Stomach smooth muscle (tissue), 2 donors: ENCODE results near the gene COL9A1.

ENCODE experiments used
- H3K27ac ChIP-seq: one replicate; pipeline ENCODE4 v1.7.0; 2013; ENCODE audit warnings: mild to moderate bottlenecking, low read length, inconsistent platforms
- H3K27me3 ChIP-seq, 2 donors: one replicate each; pipeline ENCODE4 v1.7.0; 2013; ENCODE audit warnings: low read length in 2 of 2; ENCODE audit not compliant: insufficient read depth in 2 of 2, control insufficient read depth in 1 of 2
- H3K36me3 ChIP-seq, 2 donors: one replicate each; pipeline ENCODE4 v1.7.0; 2013; ENCODE audit warnings: low read length in 2 of 2; ENCODE audit not compliant: control insufficient read depth in 2 of 2, insufficient read depth in 2 of 2
- H3K4me1 ChIP-seq: one replicate; pipeline ENCODE4 v1.7.0; 2013; ENCODE audit warnings: low read length; ENCODE audit not compliant: control insufficient read depth, insufficient read depth
- H3K4me3 ChIP-seq, 2 donors: one replicate each; pipeline ENCODE4 v1.7.0; 2013; ENCODE audit warnings: low read length in 2 of 2
- H3K9ac ChIP-seq, 2 donors: one replicate each; pipeline ENCODE4 v1.7.0; 2013; ENCODE audit warnings: low read length in 2 of 2, mild to moderate bottlenecking in 1 of 2
- H3K9me3 ChIP-seq, 2 donors: one replicate each; pipeline ENCODE4 v1.7.0; 2013; ENCODE audit warnings: low read length in 2 of 2; ENCODE audit not compliant: control insufficient read depth in 2 of 2
- donor health status: healthy.
- donor health status: Pancreatic carcinoma.

Gene COL9A1

GRCh38 chr6:70289299-70289698 is 13.6 kb downstream of the COL9A1 start:
- Histone ChIP-seq H3K36me3 (no peaks in the 10 kb centered on the region), H3K4me1 (no peaks in the 10 kb centered on the region), H3K4me3 (no peak overlapping the region), H3K27me3 (no peaks in the 10 kb centered on the region), H3K27ac (no peak overlapping the region), H3K9ac (no peak overlapping the region), H3K9me3 (no peaks in the 10 kb centered on the region)

DNA sequence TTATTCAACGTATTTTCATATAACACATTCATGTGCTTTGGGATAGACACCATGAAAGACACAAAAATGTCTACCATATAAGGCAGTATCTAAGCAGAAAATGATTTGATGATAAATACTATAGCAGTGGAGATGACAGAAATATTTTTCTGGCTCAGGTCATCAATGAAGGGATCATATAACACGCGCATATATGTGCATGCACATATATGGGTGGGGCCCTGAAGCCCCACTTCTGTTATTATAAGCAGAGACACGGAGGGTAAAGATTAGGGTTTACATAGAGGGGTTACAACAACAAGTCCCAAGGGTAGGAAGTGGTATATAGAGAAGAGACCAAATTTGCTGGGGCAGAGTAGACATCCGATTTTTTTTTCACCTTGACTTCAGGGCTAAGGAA is 16.0 kb downstream of the COL9A1 start:
- peaks cover 7% of the 10 kb centered on the region for H3K4me1 ChIP-seq

GRCh38 chr6:70285201-70285600 is 17.7 kb downstream of the COL9A1 start:
- H3K4me3 ChIP-seq = no peak overlapping the region
- H3K27me3 ChIP-seq = peaks cover 14 to 19% of the 10 kb centered on the region in 2 donors
- no peaks in the 10 kb centered on the region for H3K9me3 ChIP-seq
- peaks cover 7% of the 10 kb centered on the region for H3K4me1 ChIP-seq
- H3K27ac ChIP-seq = no peak overlapping the region
- no peaks in the 10 kb centered on the region for H3K36me3 ChIP-seq
- no peak overlapping the region for H3K9ac ChIP-seq

More for the DNA sequence above, 16.0 kb downstream of the COL9A1 start:
- Histone ChIP-seq H3K36me3 (no peaks in the 10 kb centered on the region), H3K9me3 (no peaks in the 10 kb centered on the region), H3K27me3 (peaks cover 6 to 14% of the 10 kb centered on the region in 2 donors), H3K9ac (no peak overlapping the region), H3K4me3 (no peak overlapping the region), H3K27ac (no peak overlapping the region)

GRCh38 chr6:70282919-70283461 is 19.9 kb downstream of the COL9A1 start:
- H3K9me3 ChIP-seq = no peaks in the 10 kb centered on the region
- peaks cover 14 to 20% of the 10 kb centered on the region in 2 donors for H3K27me3 ChIP-seq
- H3K36me3 ChIP-seq = no peaks in the 10 kb centered on the region
- H3K27ac ChIP-seq = no peak overlapping the region
- H3K4me1 ChIP-seq = peaks cover 7% of the 10 kb centered on the region
- H3K4me3 ChIP-seq = peak overlapping the region in 1 of 2 donors; percentile 47
- H3K9ac ChIP-seq = no peak overlapping the region

DNA sequence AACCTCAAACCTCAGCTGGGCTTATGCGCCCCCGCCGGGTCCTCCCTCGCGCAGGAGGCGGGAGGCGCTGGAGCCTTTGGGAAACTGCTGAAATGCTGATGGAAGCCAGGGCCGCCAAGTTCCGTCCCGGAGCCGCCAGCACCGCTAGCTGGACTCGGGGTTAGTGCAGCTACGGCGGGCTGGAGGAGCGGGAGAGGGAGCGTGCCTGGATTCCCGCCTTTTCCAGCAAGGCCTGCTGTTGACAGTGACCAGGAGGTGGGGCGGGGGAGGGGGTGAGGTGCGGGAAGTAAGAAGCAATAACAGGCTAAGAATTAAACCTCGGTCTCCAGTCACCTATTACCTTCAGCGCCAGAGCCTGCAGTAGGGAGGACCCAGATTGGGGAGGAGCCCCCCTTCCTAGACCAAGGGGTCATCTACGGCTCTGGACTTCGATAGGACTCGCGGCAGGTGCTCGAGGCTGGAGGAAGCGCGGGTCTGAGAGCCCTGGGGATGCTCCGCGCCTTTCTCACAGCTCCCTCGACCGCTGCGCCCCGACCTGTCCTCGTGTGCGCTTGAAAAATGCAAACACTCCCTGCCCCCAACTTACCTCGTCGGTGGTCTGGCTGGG is 20.5 kb downstream of the COL9A1 start:
- no peak overlapping the region for H3K9ac ChIP-seq

DNA sequence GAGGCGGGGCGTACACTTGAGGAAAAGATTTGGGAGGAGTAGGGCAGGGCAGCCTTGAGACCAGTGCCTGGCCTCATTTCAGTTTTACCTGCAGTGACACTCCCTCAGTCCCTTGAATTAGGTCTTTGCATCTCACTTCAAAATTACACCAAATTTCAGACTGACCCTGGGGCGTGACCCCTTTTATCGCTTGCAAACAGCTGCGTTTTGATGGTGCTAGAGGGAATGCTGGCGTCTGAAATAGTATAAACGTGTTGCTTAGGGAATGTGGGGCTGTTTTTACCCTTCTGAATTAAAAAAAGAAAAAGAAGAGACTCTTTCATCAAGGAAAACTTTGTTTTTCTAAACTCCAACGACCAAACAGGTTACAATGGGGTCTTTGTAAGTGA is 21.0 kb downstream of the COL9A1 start:
- Histone ChIP-seq H3K9ac (no peak overlapping the region), H3K36me3 (no peaks in the 10 kb centered on the region), H3K9me3 (no peaks in the 10 kb centered on the region), H3K4me1 (peaks cover 7% of the 10 kb centered on the region), H3K27ac (no peak overlapping the region), H3K27me3 (peaks cover 14 to 20% of the 10 kb centered on the region in 2 donors), H3K4me3 (peak overlapping the region in 1 of 2 donors; percentile 47)

More for the DNA sequence above, 20.5 kb downstream of the COL9A1 start:
- no peaks in the 10 kb centered on the region for H3K36me3 ChIP-seq
- H3K4me1 ChIP-seq = peaks cover 7% of the 10 kb centered on the region
- H3K27me3 ChIP-seq = peaks cover 14 to 20% of the 10 kb centered on the region in 2 donors
- H3K27ac ChIP-seq = no peak overlapping the region
- H3K9me3 ChIP-seq = no peaks in the 10 kb centered on the region
- peak overlapping the region; percentile 7 to 47 for H3K4me3 ChIP-seq

- H3K27me3 ChIP-seq = peaks cover 14 to 20% of the 10 kb centered on the region in 2 donors
- H3K9ac ChIP-seq = no peak overlapping the region
- H3K36me3 ChIP-seq = no peaks in the 10 kb centered on the region
- no peak overlapping the region for H3K4me3 ChIP-seq
- H3K9me3 ChIP-seq = no peaks in the 10 kb centered on the region
- no peak overlapping the region for H3K27ac ChIP-seq
- peaks cover 7% of the 10 kb centered on the region for H3K4me1 ChIP-seq
Observed at GRCh38 chr6:70280400-70280853, 22.5 kb downstream of the COL9A1 start.

- no peak overlapping the region for H3K27ac ChIP-seq
- H3K4me3 ChIP-seq = no peak overlapping the region
- H3K36me3 ChIP-seq = no peaks in the 10 kb centered on the region
- H3K9me3 ChIP-seq = peaks cover 0 to 3% of the 10 kb centered on the region in 2 donors
- peaks cover 10 to 11% of the 10 kb centered on the region in 2 donors for H3K27me3 ChIP-seq
- H3K4me1 ChIP-seq = peaks cover 2% of the 10 kb centered on the region
- H3K9ac ChIP-seq = no peak overlapping the region
Observed at GRCh38 chr6:70277470-70277869, 25.4 kb downstream of the COL9A1 start.

GRCh38 chr6:70274338-70274737 is 28.5 kb downstream of the COL9A1 start:
- Histone ChIP-seq H3K9ac (no peak overlapping the region), H3K9me3 (peaks cover 0 to 3% of the 10 kb centered on the region in 2 donors), H3K27me3 (no peaks in the 10 kb centered on the region), H3K4me1 (no peaks in the 10 kb centered on the region), H3K27ac (no peak overlapping the region), H3K36me3 (no peaks in the 10 kb centered on the region), H3K4me3 (no peak overlapping the region)

DNA sequence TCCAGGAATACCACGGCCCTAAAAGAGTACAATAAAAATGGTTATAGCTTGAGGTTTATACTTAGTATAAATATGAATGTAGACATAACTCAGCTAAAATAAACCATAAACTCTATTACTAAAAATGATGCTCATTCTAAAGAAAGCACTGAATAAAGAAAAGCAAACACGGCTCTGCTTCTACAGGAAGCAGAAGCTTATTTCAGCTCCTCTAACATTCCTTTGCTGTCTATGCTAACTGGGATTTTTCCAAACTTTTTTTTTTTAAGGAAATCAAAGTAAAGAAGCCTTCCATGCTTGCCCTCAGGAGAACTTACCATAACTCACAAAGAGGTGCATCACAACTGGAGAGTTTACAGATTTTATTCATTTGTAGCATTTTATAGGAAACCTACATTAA is 30.8 kb downstream of the COL9A1 start:
- no peaks in the 10 kb centered on the region for H3K4me1 ChIP-seq
- H3K27ac ChIP-seq = no peak overlapping the region
- no peak overlapping the region for H3K4me3 ChIP-seq
- no peak overlapping the region for H3K9ac ChIP-seq
- H3K27me3 ChIP-seq = no peaks in the 10 kb centered on the region
- H3K9me3 ChIP-seq = peaks cover 0 to 3% of the 10 kb centered on the region in 2 donors
- no peaks in the 10 kb centered on the region for H3K36me3 ChIP-seq
